GM21367 (cell line): ENCODE measurements around the gene RASGRP2.

ENCODE experiments used
- ATAC-seq: cut with Tn5 transposase; IDR thresholded peaks from one replicate; pipeline ENCODE4 v1.9.1; 2021; ENCODE audit not compliant: unreplicated experiment

RASGRP2 gene

GRCh38 chr11:64698427-64698826, 45.5 kb downstream of the RASGRP2 start:
- no peak for ATAC-seq

GRCh38 chr11:64697663-64698375, 46.1 kb downstream of the RASGRP2 start:
- no peak for ATAC-seq

GRCh38 chr11:64696045-64696444, 47.9 kb downstream of the RASGRP2 start:
- no peak for ATAC-seq

- no peak for ATAC-seq
Measured at GRCh38 chr11:64695548-64695947, 48.4 kb downstream of the RASGRP2 start.

- ATAC-seq, result no peak
Measured at GRCh38 chr11:64694821-64695365, 49.0 kb downstream of the RASGRP2 start.

GRCh38 chr11:64694026-64694755, 49.8 kb downstream of the RASGRP2 start:
- no peak for ATAC-seq

- ATAC-seq, result no peak
Measured at GRCh38 chr11:64692764-64693331, 51.1 kb downstream of the RASGRP2 start.

GRCh38 chr11:64691543-64691942, 52.4 kb downstream of the RASGRP2 start:
- no peak for ATAC-seq

GRCh38 chr11:64690235-64690634, 53.7 kb downstream of the RASGRP2 start:
- ATAC-seq, result no peak

GRCh38 chr11:64688534-64688982, 55.4 kb downstream of the RASGRP2 start:
- no peak for ATAC-seq

GRCh38 chr11:64687643-64688533, 56.1 kb downstream of the RASGRP2 start:
- ATAC-seq, result no peak

- no peak for ATAC-seq
Measured at GRCh38 chr11:64687204-64687603, 56.7 kb downstream of the RASGRP2 start.

GRCh38 chr11:64686466-64687170, 57.3 kb downstream of the RASGRP2 start:
- ATAC-seq, result no peak

- ATAC-seq, result no peak
Measured at GRCh38 chr11:64685536-64685935, 58.4 kb downstream of the RASGRP2 start.

GRCh38 chr11:64684357-64684756, 59.6 kb downstream of the RASGRP2 start:
- ATAC-seq, result no peak

- no peak for ATAC-seq
Measured at GRCh38 chr11:64681171-64681570, 62.8 kb downstream of the RASGRP2 start.

GRCh38 chr11:64679846-64680245, 64.1 kb downstream of the RASGRP2 start:
- ATAC-seq, result no peak

GRCh38 chr11:64677441-64678023, 66.4 kb downstream of the RASGRP2 start:
- ATAC-seq, result no peak
